Neural progenitor cell (in vitro differentiated cells): ENCODE data around the gene CSGALNACT2. TPM values are rescaled to one million over a fixed set of nuclear protein-coding genes. Genes with fewer than 3 reads are reported as not detected.

Source experiments
- DNase-seq: peaks from one replicate; pipeline ENCODE4 v3.0.0-alpha.2; 2016; ENCODE audit warnings: low spot score
- H2AFZ ChIP-seq: fragments of 200-600 bp; sonication (generic); replicated peaks from 2 replicates; pipeline ENCODE4 v1.6.1; 2016; ENCODE audit warnings: antibody characterized with exemption
- H3F3A ChIP-seq: fragments of 200-600 bp; sonication (generic); 2 replicates; pipeline ENCODE4 v1.6.1; 2016; ENCODE audit warnings: antibody characterized with exemption, low read depth
- H3K27ac ChIP-seq: fragments of 200-600 bp; sonication (generic); 2 replicates; pipeline ENCODE4 v1.5.1; 2016; ENCODE audit warnings: mild to moderate bottlenecking
- H3K27me3 ChIP-seq: fragments of 200-600 bp; sonication (generic); 2 replicates; pipeline ENCODE4 v1.6.1; 2016; ENCODE audit warnings: mild to moderate bottlenecking, moderate library complexity
- H3K36me3 ChIP-seq: fragments of 200-600 bp; sonication (generic); 2 replicates; pipeline ENCODE4 v1.5.1; 2016
- H3K4me1 ChIP-seq: fragments of 200-600 bp; sonication (generic); 2 replicates; pipeline ENCODE4 v1.6.1; 2016; ENCODE audit warnings: mixed run types
- H3K4me2 ChIP-seq: fragments of 200-600 bp; sonication (generic); 2 replicates; pipeline ENCODE4 v1.6.1; 2016
- H3K4me3 ChIP-seq: fragments of 200-600 bp; sonication (generic); 2 replicates; pipeline ENCODE4 v1.5.1; 2016
- H3K79me2 ChIP-seq: fragments of 200-600 bp; sonication (generic); 2 replicates; pipeline ENCODE4 v1.6.1; 2016; ENCODE audit warnings: low read depth
- H3K9ac ChIP-seq: fragments of 200-600 bp; sonication (generic); 2 replicates; pipeline ENCODE4 v1.6.1; 2016
- H3K9me3 ChIP-seq: fragments of 200-600 bp; sonication (generic); 2 replicates; pipeline ENCODE4 v1.5.1; 2016; ENCODE audit warnings: low read depth
- H4K20me1 ChIP-seq: fragments of 200-600 bp; sonication (generic); 2 replicates; pipeline ENCODE4 v1.6.1; 2016; ENCODE audit warnings: low read depth
- H3K27ac Mint-ChIP-seq: 3 replicates; pipeline ENCODE4 v1.8.0; 2021; ENCODE audit warnings: mixed read lengths
- H3K27me3 Mint-ChIP-seq: 2 replicates; pipeline ENCODE4 v1.8.0; 2022; ENCODE audit warnings: low read depth, mild to moderate bottlenecking, inconsistent platforms, moderate library complexity, mixed read lengths; ENCODE audit not compliant: insufficient read depth
- H3K36me3 Mint-ChIP-seq: 3 replicates; pipeline ENCODE4 v1.8.0; 2021; ENCODE audit warnings: mixed read lengths
- H3K4me1 Mint-ChIP-seq: 3 replicates; pipeline ENCODE4 v1.8.0; 2021; ENCODE audit warnings: mixed read lengths
- H3K4me3 Mint-ChIP-seq: 3 replicates; pipeline ENCODE4 v1.8.0; 2021; ENCODE audit warnings: mild to moderate bottlenecking, moderate library complexity, mixed read lengths
- H3K9me3 Mint-ChIP-seq: 3 replicates; pipeline ENCODE4 v1.8.0; 2020; ENCODE audit warnings: mixed read lengths
- CTCF ChIP-seq: fragments of 200-600 bp; sonication (generic); IDR thresholded peaks from 2 replicates; pipeline ENCODE4 v1.5.1; 2017; ENCODE audit warnings: antibody characterized with exemption, mild to moderate bottlenecking
- EZH2 ChIP-seq: fragments of 200-600 bp; sonication (generic); IDR thresholded peaks from 2 replicates; pipeline ENCODE4 v1.6.1; 2017; ENCODE audit warnings: antibody characterized with exemption, mild to moderate bottlenecking, moderate library complexity
- EZH2phosphoT487 ChIP-seq: fragments of 200-600 bp; sonication (generic); IDR thresholded peaks from 2 replicates; pipeline ENCODE4 v1.6.1; 2017; ENCODE audit warnings: antibody characterized with exemption
- total RNA-seq: library from RNA; depleted of rRNA; stranded (reverse); fragments of >200 nt; gene quantifications from 2 replicates; pipeline ENCODE4 v1.2.3, GENCODE V29; 2015; ENCODE audit warnings: low replicate concordance

The CSGALNACT2 gene
- total RNA-seq, 1 donor from 2014 or later: 9.3 TPM

GRCh38 chr10:43205681-43206390 is 67.6 kb downstream of the CSGALNACT2 start:
- Histone ChIP-seq H3K79me2 (no peaks in the 10 kb centered on the region), H3K4me3 (no peak overlapping the region), H3K9ac (no peak overlapping the region), H3K27me3 (no peaks in the 10 kb centered on the region), H3K4me1 (no peaks in the 10 kb centered on the region), H3F3A (peaks cover 22% of the 10 kb centered on the region), H3K27ac (no peak overlapping the region), H3K36me3 (no peaks in the 10 kb centered on the region), H4K20me1 (peaks cover 7% of the 10 kb centered on the region), H3K4me2 (no peak overlapping the region), H3K9me3 (no peaks in the 10 kb centered on the region), H2AFZ (no peak overlapping the region)
- no peaks in the 10 kb centered on the region for H3K36me3 Mint-ChIP-seq
- TF ChIP-seq CTCF (no peak), EZH2phosphoT487 (no peak), EZH2 (no peak)
- H3K27me3 Mint-ChIP-seq: peaks cover 5% of the 10 kb centered on the region
- H3K4me3 Mint-ChIP-seq: no peak overlapping the region
- H3K9me3 Mint-ChIP-seq: no peaks in the 10 kb centered on the region
- DNase-seq: no peak
- peaks cover 7% of the 10 kb centered on the region for H3K4me1 Mint-ChIP-seq
- H3K27ac Mint-ChIP-seq: peak overlapping the region; percentile 60

- H3K27me3 Mint-ChIP-seq: peaks cover 5% of the 10 kb centered on the region
- no peaks in the 10 kb centered on the region for H3K27me3 ChIP-seq
- no peaks in the 10 kb centered on the region for H3K36me3 ChIP-seq
- no peak overlapping the region for H3K4me3 ChIP-seq
- no peak overlapping the region for H3K9ac ChIP-seq
- no peak overlapping the region for H3K27ac ChIP-seq
- no peak overlapping the region for H3K4me2 ChIP-seq
- H3K36me3 Mint-ChIP-seq: no peaks in the 10 kb centered on the region
- peaks cover 7% of the 10 kb centered on the region for H3K4me1 Mint-ChIP-seq
- H3K9me3 Mint-ChIP-seq: no peaks in the 10 kb centered on the region
- no peaks in the 10 kb centered on the region for H3K79me2 ChIP-seq
- no peaks in the 10 kb centered on the region for H3K4me1 ChIP-seq
- TF ChIP-seq EZH2 (no peak), CTCF (no peak), EZH2phosphoT487 (no peak)
- DNase-seq: no peak
- H3K4me3 Mint-ChIP-seq: no peak overlapping the region
- no peak overlapping the region for H2AFZ ChIP-seq
- peak overlapping the region; percentile 60 for H3K27ac Mint-ChIP-seq
- H4K20me1 ChIP-seq: peaks cover 7% of the 10 kb centered on the region
- H3K9me3 ChIP-seq: no peaks in the 10 kb centered on the region
- peaks cover 22% of the 10 kb centered on the region for H3F3A ChIP-seq
Observed at GRCh38 chr10:43206391-43207235, 68.4 kb downstream of the CSGALNACT2 start.

- Histone ChIP-seq H4K20me1 (peaks cover 7% of the 10 kb centered on the region), H3K9me3 (no peaks in the 10 kb centered on the region), H3F3A (peaks cover 14% of the 10 kb centered on the region), H3K4me2 (no peak overlapping the region), H3K27ac (no peak overlapping the region), H3K4me1 (no peaks in the 10 kb centered on the region), H3K79me2 (no peaks in the 10 kb centered on the region), H3K36me3 (no peaks in the 10 kb centered on the region), H3K4me3 (no peak overlapping the region), H3K27me3 (no peaks in the 10 kb centered on the region), H2AFZ (no peak overlapping the region), H3K9ac (no peak overlapping the region)
- Mint-ChIP-seq H3K27ac (no peak overlapping the region), H3K36me3 (no peaks in the 10 kb centered on the region), H3K4me3 (no peak overlapping the region), H3K9me3 (no peaks in the 10 kb centered on the region), H3K27me3 (peaks cover 5% of the 10 kb centered on the region), H3K4me1 (peaks cover 2% of the 10 kb centered on the region)
- TF ChIP-seq EZH2: no peak
- TF ChIP-seq EZH2phosphoT487: no peak
- TF ChIP-seq CTCF: no peak
- no peak for DNase-seq
Observed at GRCh38 chr10:43208147-43209073, 70.2 kb downstream of the CSGALNACT2 start.
